OCI-LY3 (cell line): ENCODE measurements around the gene TGIF1.

ENCODE experiments used
- H2AFZ ChIP-seq: fragments of 200-600, 300-600 bp; shearing (Covaris generic); 2 replicates; pipeline ENCODE4 v1.6.0; 2014; ENCODE audit warnings: antibody characterized with exemption, low read depth, low read length
- H3K27ac ChIP-seq: fragments of 200-600, 300-600 bp; sonication (generic); 2 replicates; pipeline ENCODE4 v1.5.1; 2014; ENCODE audit warnings: mild to moderate bottlenecking, low read length, moderate library complexity, mixed read lengths
- H3K27me3 ChIP-seq: fragments of 200-600, 300-600 bp; sonication (generic); 2 replicates; pipeline ENCODE4 v1.6.1; 2014; ENCODE audit warnings: low read depth, low read length, mixed read lengths
- H3K36me3 ChIP-seq: fragments of 200-600, 300-600 bp; sonication (generic); replicated peaks from 2 replicates; pipeline ENCODE3; 2014; ENCODE audit warnings: low read depth, low read length, mixed read lengths
- H3K4me1 ChIP-seq: fragments of 300-600, 200-600 bp; sonication (generic); 2 replicates; pipeline ENCODE4 v1.6.1; 2014; ENCODE audit warnings: low read length, mixed read lengths
- H3K4me2 ChIP-seq: fragments of 200-600, 300-600 bp; sonication (generic); 2 replicates; pipeline ENCODE4 v1.6.1; 2014; ENCODE audit warnings: low read length, mixed read lengths
- H3K4me3 ChIP-seq: fragments of 300-600, 200-600 bp; sonication (generic); 2 replicates; pipeline ENCODE4 v1.5.1; 2014; ENCODE audit warnings: antibody characterized with exemption, mild to moderate bottlenecking, low read length, moderate library complexity
- H3K79me2 ChIP-seq: fragments of 300-600, 200-600 bp; shearing (Covaris generic); 2 replicates; pipeline ENCODE4 v1.6.1; 2014; ENCODE audit warnings: mild to moderate bottlenecking, low read length, mixed read lengths
- H3K9ac ChIP-seq: fragments of 300-600, 200-600 bp; shearing (Covaris generic); 2 replicates; pipeline ENCODE4 v1.6.0; 2014; ENCODE audit warnings: mild to moderate bottlenecking, low read length, moderate library complexity
- H3K9me3 ChIP-seq: fragments of 200-600, 300-600 bp; shearing (Covaris generic); 2 replicates; pipeline ENCODE4 v1.6.1; 2014; ENCODE audit warnings: low read length, mixed read lengths; ENCODE audit not compliant: insufficient read depth
- H4K20me1 ChIP-seq: fragments of 200-600, 300-600 bp; sonication (generic); 2 replicates; pipeline ENCODE4 v1.6.1; 2016; ENCODE audit warnings: low read length, mixed read lengths; ENCODE audit not compliant: insufficient read depth
- CTCF ChIP-seq: fragments of 200-600, 300-600 bp; sonication (generic); IDR thresholded peaks from 2 replicates; pipeline ENCODE4 v1.5.1; 2014; ENCODE audit warnings: antibody characterized with exemption, low read length, low read depth
- EZH2phosphoT487 ChIP-seq: fragments of 200-600 bp; shearing (Covaris generic); IDR thresholded peaks from 2 replicates; pipeline ENCODE4 v1.6.1; 2018; ENCODE audit warnings: antibody characterized with exemption, mixed run types, low read depth

Gene TGIF1

GRCh38 chr18:3455090-3455635 is 5.2 kb downstream of the TGIF1 start:
- Histone ChIP-seq H4K20me1 (peaks cover 62% of the 10 kb centered on the region), H3K27ac (peak overlapping the region; percentile 95), H3K4me1 (peaks cover 60% of the 10 kb centered on the region), H3K4me3 (peak overlapping the region; percentile 94), H3K79me2 (peaks cover 98% of the 10 kb centered on the region), H3K9me3 (no peaks in the 10 kb centered on the region), H2AFZ (no peak overlapping the region), H3K27me3 (no peaks in the 10 kb centered on the region), H3K36me3 (peaks cover 85% of the 10 kb centered on the region), H3K4me2 (peak overlapping the region; percentile 85), H3K9ac (peak overlapping the region; percentile 99)
- TF ChIP-seq CTCF (no peak), EZH2phosphoT487 (no peak)

GRCh38 chr18:3455907-3456685 is 6.1 kb downstream of the TGIF1 start:
- Histone ChIP-seq H3K4me2 (peak overlapping the region; percentile 85; the same call in 1 of the 2 replicates), H3K27ac (peak overlapping the region; percentile 95)

GRCh38 chr18:3456686-3457069 is 6.7 kb downstream of the TGIF1 start:
- H3K9me3 ChIP-seq: no peaks in the 10 kb centered on the region
- H3K27ac ChIP-seq: peak overlapping the region; percentile 17; the same call in 1 of the 2 replicates
- peaks cover 86% of the 10 kb centered on the region for H3K36me3 ChIP-seq
- H3K4me2 ChIP-seq: 0 out of 2 replicates have a peak overlapping the region, but pooled peaks have one; percentile 85
- H2AFZ ChIP-seq: no peak overlapping the region
- H4K20me1 ChIP-seq: peaks cover 73% of the 10 kb centered on the region
- H3K27me3 ChIP-seq: no peaks in the 10 kb centered on the region
- H3K4me3 ChIP-seq: no peak overlapping the region
- H3K9ac ChIP-seq: no peak overlapping the region
- H3K4me1 ChIP-seq: peaks cover 60% of the 10 kb centered on the region
- peaks cover 93% of the 10 kb centered on the region for H3K79me2 ChIP-seq
- no peak for TF ChIP-seq CTCF
- TF ChIP-seq EZH2phosphoT487: no peak

More at GRCh38 chr18:3455907-3456685, 6.1 kb downstream of the TGIF1 start:
- no peaks in the 10 kb centered on the region for H3K27me3 ChIP-seq
- H3K4me3 ChIP-seq: peak overlapping the region; percentile 94; the same call in 1 of the 2 replicates
- peaks cover 70% of the 10 kb centered on the region for H4K20me1 ChIP-seq
- H3K36me3 ChIP-seq: peaks cover 86% of the 10 kb centered on the region
- peak overlapping the region; percentile 99; the same call in 1 of the 2 replicates for H3K9ac ChIP-seq
- peaks cover 98% of the 10 kb centered on the region for H3K79me2 ChIP-seq
- TF ChIP-seq CTCF (no peak), EZH2phosphoT487 (no peak)
- no peak overlapping the region for H2AFZ ChIP-seq
- H3K4me1 ChIP-seq: peaks cover 60% of the 10 kb centered on the region
- H3K9me3 ChIP-seq: no peaks in the 10 kb centered on the region

GRCh38 chr18:3457261-3457724 is 7.3 kb downstream of the TGIF1 start:
- no peak overlapping the region for H3K9ac ChIP-seq
- H3K4me3 ChIP-seq: no peak overlapping the region
- peaks cover 60% of the 10 kb centered on the region for H3K4me1 ChIP-seq
- no peak for TF ChIP-seq EZH2phosphoT487
- TF ChIP-seq CTCF: no peak
- H3K4me2 ChIP-seq: peak overlapping the region; percentile 19; the same call in 1 of the 2 replicates
- H3K36me3 ChIP-seq: peaks cover 86% of the 10 kb centered on the region
- no peak overlapping the region for H3K27ac ChIP-seq
- no peaks in the 10 kb centered on the region for H3K9me3 ChIP-seq
- peaks cover 92% of the 10 kb centered on the region for H3K79me2 ChIP-seq
- H2AFZ ChIP-seq: no peak overlapping the region
- peaks cover 78% of the 10 kb centered on the region for H4K20me1 ChIP-seq
- no peaks in the 10 kb centered on the region for H3K27me3 ChIP-seq
